Measurements from ENCODE around the gene PRKCE.

DNA sequence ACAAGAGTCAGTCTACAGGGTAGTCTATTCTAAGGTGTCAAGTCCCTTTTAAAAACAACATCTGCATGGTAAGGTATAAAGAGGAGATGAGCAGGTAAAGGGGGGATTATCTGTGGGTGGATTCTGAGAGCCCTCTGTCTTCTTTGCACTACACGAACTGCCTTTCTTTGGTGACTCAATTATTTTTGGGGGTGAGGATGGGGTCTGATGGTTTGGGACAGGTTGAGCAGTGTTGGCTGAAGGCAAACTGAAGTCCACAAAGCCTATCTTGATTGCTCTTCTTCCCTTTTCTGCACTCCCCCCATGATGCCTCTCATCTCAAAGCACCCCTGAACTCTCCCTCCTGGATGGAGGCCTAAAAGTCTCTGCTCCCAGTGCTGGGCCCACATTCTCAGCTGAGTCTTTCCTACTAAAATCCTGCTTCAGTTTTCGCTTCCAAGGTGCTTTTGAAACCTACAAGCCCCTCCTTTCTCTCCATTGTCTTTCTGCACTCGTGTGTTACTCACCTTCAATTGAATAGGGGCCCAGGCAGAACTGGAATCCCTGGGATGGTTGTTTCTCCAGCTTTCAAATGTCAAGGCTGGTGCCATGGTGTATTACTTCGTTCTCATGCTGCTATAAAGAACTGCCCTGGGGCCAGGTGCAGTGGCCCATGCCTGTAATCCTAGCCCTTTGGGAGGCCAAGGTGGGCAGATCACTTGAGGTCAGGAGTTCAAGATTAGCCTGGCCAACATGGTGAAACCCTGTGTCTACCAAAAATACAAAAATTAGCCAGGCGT, 64.3 kb downstream of the PRKCE start:
- TF ChIP-seq TAF1 (conservative IDR thresholded peaks at IDR 0.05) = no peak
- TF ChIP-seq CTCF (IDR thresholded peaks at IDR 0.05; ENCODE audit: low read depth, low read length, missing input control) = no peak
- no peak for TF ChIP-seq JUND (IDR thresholded peaks at IDR 0.05)
- no peak for TF ChIP-seq SP1 (IDR thresholded peaks at IDR 0.05)
- TF ChIP-seq, protein P1, sequence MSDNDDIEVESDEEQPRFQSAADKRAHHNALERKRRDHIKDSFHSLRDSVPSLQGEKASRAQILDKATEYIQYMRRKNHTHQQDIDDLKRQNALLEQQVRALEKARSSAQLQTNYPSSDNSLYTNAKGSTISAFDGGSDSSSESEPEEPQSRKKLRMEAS (IDR thresholded peaks at IDR 0.05) = no peak
- TF ChIP-seq HNF4A (conservative IDR thresholded peaks at IDR 0.05) = no peak
- TF ChIP-seq, protein P2, sequence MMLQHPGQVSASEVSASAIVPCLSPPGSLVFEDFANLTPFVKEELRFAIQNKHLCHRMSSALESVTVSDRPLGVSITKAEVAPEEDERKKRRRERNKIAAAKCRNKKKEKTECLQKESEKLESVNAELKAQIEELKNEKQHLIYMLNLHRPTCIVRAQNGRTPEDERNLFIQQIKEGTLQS (IDR thresholded peaks at IDR 0.05) = no peak

All from liver (tissue), 3 donors.